Iris pigment epithelial cell (primary cell): ENCODE results near the gene MKI67.
A peak's percentile ranks its signal among the peaks of the same experiment; 100 is the strongest.
"Not testable (repeated sequence)": the region's sequence is repeated elsewhere in the genome, so short reads cannot be mapped to it uniquely, and the experiment has no call there.

Experiments used
- DNase-seq: peaks from one replicate; pipeline ENCODE4 v3.0.0-alpha.2; 2011; ENCODE audit warnings: low read depth

Gene MKI67

GRCh38 chr10:128147669-128148068, 21.4 kb upstream of the MKI67 start:
- peak; percentile 66 for DNase-seq

DNA sequence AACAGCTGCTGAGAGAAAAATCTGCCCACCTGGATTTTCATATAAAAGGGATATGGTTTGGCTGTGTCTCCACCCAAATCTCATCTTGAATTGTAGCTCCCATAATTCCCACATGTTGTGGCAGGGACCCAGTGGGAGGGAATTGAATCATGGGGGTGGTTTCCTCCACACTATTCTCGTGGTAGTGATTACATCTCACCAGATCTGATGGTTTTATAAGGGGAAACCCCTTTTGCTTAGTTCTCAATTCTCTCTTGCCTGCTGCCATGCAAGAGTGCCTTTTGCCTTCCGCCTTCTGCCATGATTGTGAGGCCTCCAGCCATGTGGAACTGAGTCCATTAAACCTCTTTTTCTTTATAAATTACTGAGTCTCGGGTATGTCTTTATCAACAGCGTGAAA, 20.8 kb upstream of the MKI67 start:
- DNase-seq = no peak

DNA sequence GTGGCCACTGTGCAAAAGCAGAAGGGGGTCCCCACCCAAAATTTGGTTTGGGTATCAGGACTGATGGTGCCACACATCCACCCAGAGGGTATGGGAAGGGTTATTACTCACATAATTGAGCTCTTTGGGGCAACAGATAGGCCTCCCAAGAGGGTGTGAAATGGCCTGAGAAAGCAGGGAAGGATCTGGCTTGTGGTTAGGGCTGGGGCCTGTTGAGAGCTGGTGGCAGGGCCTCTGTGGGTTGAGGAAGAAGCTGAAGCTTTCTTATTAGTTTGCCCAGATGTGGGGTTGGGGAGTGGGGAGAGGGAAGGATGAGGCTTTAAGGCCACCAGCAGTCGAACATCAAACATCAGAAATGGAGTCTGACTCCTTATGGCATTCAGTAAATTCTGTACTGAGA, 18.3 kb upstream of the MKI67 start:
- DNase-seq = no peak

GRCh38 chr10:128143531-128143930, 17.3 kb upstream of the MKI67 start:
- no peak for DNase-seq

GRCh38 chr10:128140425-128140824, 14.2 kb upstream of the MKI67 start:
- no peak for DNase-seq

GRCh38 chr10:128138429-128138828, 12.2 kb upstream of the MKI67 start:
- DNase-seq = not testable (repeated sequence)

- no peak for DNase-seq
Measured at GRCh38 chr10:128137877-128138276, 11.7 kb upstream of the MKI67 start.

GRCh38 chr10:128130051-128130450, 3.8 kb upstream of the MKI67 start:
- DNase-seq = peak; percentile 69

- DNase-seq = no peak
Measured at GRCh38 chr10:128128582-128128981, 2.4 kb upstream of the MKI67 start.

- DNase-seq = no peak
Measured at GRCh38 chr10:128125416-128125943, 743 bp downstream of the MKI67 start.

- DNase-seq = no peak
Measured at GRCh38 chr10:128124813-128125403, 1.3 kb downstream of the MKI67 start.

- DNase-seq = no peak
Measured at GRCh38 chr10:128123846-128124245, 2.4 kb downstream of the MKI67 start.

DNA sequence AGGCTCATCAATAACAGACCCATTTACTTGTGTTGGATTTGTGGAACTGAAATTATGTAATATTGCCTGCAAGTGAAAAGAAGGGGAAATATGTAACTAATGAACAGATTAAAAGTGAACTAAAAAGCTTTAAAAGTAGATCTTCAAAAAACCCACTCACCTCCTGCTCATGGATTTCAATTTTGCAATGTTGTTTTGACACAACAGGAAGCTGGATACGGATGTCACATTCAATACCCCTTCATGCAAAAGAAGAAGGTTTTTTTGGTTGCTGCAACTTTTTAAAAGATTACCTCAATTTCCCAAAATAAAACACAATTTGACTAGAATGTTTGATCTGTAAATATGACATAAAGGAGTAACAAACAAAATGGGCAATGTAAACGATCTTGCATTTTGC, 3.3 kb downstream of the MKI67 start:
- no peak for DNase-seq

DNA sequence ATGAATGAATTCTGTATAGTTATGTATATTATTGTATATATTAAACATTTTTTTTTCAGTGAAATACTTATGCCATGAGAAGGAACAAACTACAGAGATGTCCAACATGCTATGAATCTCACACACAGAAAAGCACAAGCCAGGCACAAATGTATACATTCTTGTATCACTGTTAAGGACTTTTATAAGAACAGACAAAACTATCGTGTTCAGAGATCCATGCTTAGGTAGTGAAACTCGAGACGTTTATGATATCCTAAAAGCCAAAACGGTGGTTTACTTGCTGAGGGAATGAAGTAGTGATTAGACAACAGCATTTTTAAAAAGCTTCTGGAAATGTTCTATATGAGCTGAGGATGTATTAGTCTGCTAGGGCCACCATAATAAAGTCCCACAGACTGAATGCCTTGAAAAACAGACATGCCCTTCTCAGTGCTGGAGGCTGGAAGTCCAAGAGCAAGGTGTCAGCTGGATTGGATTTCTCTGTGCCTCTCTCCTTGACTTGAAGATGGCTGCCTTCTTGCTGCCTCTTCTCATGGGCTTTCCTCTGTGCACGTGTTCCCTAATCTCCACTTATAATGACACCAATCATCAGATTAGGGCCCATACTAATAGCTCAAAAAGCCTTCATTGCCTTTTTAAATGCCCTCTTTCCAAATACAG, 4.3 kb downstream of the MKI67 start:
- DNase-seq = no peak

GRCh38 chr10:128116851-128117615, 9.2 kb downstream of the MKI67 start:
- DNase-seq = peak; percentile 47

DNA sequence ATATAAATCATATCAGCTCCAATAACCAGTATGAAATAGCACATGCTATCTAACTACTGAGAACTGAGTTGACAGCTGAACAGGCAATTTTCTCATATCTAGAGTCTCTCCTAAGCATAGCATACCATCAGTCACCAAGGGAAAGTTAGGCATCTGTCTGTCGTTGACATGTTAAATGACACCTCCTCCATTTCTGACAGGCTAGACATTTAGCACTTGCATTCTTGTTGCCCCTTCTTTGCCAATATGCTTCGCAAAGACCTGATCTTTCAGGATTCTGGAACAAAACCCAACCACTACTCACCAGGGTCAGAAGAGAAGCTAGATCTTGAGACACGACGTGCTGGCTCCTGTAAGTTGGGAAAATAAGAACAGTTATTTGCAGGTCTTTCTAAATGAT, 10.0 kb downstream of the MKI67 start:
- no peak for DNase-seq

DNA sequence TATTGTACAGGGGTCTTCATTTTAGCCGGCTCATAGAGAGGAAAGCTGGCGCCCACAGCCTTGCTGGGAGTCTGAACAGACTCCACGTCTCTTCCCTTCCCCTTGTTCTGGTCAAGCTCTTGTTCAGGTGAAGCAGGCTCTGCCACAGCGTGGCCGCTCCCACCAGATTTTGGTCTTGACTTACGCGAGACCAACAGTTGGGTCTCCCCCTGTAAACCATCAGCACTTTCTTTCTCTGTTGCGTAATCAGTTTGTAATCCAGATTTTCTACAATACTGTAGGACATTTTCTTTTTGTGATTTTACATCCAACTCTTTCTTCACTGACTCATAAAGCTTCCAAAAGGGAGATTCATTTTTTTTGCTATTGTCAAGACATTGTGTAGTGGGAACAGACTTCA, 10.9 kb downstream of the MKI67 start:
- DNase-seq = no peak

DNA sequence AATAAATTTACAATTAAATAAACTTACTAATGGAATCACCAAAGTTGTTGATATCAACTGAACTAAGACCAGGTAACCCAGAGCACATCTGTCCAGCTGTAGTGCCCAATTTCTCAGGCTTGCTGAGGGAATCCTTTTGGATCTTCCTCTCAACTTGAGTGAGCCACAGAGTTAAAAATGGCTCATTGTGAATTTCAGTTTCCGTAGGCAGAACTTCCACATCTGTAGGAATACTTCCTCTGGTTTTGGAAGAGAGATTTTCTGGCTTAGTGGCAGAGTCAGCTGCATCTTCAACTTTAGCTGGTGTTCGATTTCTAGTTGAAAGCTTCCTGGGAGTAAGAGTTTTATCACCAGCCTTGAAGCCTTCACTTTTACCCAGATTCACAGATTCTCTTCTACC, 11.3 kb downstream of the MKI67 start:
- DNase-seq = no peak

DNA sequence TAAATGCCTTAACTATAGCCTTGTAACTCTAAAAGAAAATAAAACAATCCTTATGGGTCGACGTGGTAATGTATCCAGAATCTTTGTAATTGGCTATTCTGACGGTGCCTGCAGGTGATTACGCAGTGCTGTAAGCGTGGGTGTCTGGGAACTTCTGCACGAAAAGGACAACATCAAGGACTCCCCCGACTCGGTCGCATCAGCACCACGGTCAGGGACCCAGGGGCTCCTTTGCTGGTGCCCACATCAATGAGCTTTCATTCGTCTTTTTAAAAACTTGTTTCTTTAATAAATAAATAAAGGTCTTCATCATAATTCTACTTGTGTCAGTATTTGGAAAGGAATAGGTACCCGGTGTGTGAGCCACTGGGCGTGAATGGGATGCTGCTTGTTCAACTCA, 13.2 kb downstream of the MKI67 start:
- no peak for DNase-seq

GRCh38 chr10:128111696-128112095, 14.5 kb downstream of the MKI67 start:
- DNase-seq = no peak

DNA sequence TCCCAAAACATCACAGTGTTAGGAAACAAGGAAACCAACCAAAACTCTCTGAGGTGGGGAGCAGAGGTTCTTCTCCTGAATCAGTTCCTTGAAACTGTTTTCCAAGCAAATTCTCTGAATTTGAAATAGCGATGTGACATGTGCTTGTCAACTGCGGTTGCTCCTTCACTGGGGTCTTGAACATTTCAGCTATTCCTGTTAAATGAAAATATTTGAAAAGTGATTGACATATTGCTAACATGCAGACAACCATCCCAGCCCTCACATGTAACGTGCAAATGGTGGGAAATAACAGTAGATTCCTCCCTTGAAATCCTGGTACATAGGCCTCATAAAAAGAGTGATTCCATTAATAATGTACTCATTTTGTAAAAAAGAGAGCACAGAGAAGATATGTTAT, 15.9 kb downstream of the MKI67 start:
- no peak for DNase-seq

- DNase-seq = no peak
Measured at GRCh38 chr10:128109707-128110106, 16.5 kb downstream of the MKI67 start.

DNA sequence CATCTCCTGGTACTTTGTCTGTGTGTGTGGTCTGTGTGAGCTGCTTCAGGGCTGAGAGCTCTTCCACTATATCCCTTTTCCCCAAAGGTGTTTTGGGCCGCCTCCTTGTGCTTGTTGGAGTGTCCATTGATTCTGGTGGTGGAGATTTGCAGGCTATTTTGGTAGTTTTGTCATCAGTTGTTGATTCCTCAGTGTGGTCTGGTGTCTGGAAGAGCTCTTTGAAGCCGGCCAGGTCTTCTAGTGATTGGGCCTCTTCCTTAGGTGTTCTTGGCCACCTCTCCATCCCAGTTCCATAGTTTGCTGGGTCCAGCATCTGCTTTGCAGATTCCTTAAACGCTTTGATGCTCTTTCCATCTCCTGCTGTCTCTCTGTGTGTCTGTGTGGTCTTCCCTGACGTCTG, 20.8 kb downstream of the MKI67 start:
- no peak for DNase-seq
